Stomach (tissue), 4 donors: ENCODE data around the gene VSTM1.

ENCODE experiments used
- POLR2A ChIP-seq, 4 donors: fragments of 450-650 bp; IDR thresholded peaks; one replicate each; pipeline ENCODE4 v1.6.1; 2016; ENCODE audit warnings: antibody characterized with exemption in 4 of 4, control low read depth in 2 of 4, mild to moderate bottlenecking in 1 of 4, moderate library complexity in 1 of 4
- POLR2AphosphoS5 ChIP-seq, 3 donors: sonication (generic); formaldehyde crosslinking; IDR thresholded peaks; one replicate each; pipeline ENCODE4 v1.6.1; 2016; ENCODE audit warnings: antibody characterized with exemption in 3 of 3
- TF ChIP-seq, protein P1 (sequence below), 7 experiments: fragments of 450-650 bp in 4 of 7; fragments of 200-600 bp in 3 of 7; sonication (generic) in 3 of 7; IDR thresholded peaks; one replicate each; pipeline ENCODE4 v1.5.1; 2016 to 2019; ENCODE audit warnings: antibody characterized with exemption in 7 of 7, control low read depth in 2 of 7, mild to moderate bottlenecking in 1 of 7

DNA sequence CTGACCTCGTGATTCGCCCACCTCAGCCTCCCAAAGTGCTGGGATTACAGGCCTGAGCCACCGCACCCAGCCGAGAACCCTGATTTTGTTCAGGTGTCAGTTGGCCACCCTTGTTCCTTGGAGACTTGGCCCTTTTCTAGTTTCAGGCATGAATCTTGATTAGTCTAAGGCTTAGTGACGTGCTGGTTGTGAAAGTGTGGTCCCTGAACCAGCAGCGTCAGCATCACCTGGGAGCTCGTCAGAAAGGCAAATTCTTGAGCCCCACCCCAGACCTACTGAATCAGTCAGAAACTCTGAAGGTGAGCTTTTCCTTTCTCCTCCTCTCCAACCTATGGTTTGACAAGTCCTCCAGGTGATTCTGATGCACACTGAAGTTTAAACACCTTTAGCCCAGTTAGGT, 37.0 kb downstream of the VSTM1 start:
- no peak for TF ChIP-seq POLR2A (IDR thresholded peaks at IDR 0.05)
- TF ChIP-seq, protein P1, sequence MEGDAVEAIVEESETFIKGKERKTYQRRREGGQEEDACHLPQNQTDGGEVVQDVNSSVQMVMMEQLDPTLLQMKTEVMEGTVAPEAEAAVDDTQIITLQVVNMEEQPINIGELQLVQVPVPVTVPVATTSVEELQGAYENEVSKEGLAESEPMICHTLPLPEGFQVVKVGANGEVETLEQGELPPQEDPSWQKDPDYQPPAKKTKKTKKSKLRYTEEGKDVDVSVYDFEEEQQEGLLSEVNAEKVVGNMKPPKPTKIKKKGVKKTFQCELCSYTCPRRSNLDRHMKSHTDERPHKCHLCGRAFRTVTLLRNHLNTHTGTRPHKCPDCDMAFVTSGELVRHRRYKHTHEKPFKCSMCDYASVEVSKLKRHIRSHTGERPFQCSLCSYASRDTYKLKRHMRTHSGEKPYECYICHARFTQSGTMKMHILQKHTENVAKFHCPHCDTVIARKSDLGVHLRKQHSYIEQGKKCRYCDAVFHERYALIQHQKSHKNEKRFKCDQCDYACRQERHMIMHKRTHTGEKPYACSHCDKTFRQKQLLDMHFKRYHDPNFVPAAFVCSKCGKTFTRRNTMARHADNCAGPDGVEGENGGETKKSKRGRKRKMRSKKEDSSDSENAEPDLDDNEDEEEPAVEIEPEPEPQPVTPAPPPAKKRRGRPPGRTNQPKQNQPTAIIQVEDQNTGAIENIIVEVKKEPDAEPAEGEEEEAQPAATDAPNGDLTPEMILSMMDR (IDR thresholded peaks at IDR 0.05), result no peak
- no peak for TF ChIP-seq POLR2AphosphoS5 (IDR thresholded peaks at IDR 0.05)
